ENCODE measurements around the gene TDRD12. TPM values are rescaled to one million over a fixed set of nuclear protein-coding genes. Genes with fewer than 3 reads are reported as not detected.

TDRD12 gene
- total and polyA plus RNA-seq, 2 donors (not counting 1 experiment from before 2014, with no cell fraction given) = 0.17 TPM; not detected in 1

GRCh38 chr19:32717496-32717895, 2.1 kb upstream of the TDRD12 start:
- no peak overlapping the region for H3K4me2 ChIP-seq (ENCODE audit: extremely low read depth, insufficient read depth, low read length)
- H3K27me3 ChIP-seq (ENCODE audit: control insufficient read depth, insufficient read depth, low read length) = no peaks in the 10 kb centered on the region
- peaks cover 3% of the 10 kb centered on the region for H3K36me3 ChIP-seq (ENCODE audit: control insufficient read depth, insufficient read depth, low read length)
- H3K79me2 ChIP-seq (ENCODE audit: control insufficient read depth, insufficient read depth, low read length) = no peaks in the 10 kb centered on the region
- H3K27ac ChIP-seq (ENCODE audit: insufficient read depth, low read length) = no peak overlapping the region
- H2AFZ ChIP-seq (ENCODE audit: low read length) = no peak overlapping the region
- no peaks in the 10 kb centered on the region for H3K9me3 ChIP-seq (ENCODE audit: control insufficient read depth, insufficient read depth, low read depth, low read length)
- H3K9ac ChIP-seq (ENCODE audit: insufficient read depth, low read length) = no peak overlapping the region
- no peak for TF ChIP-seq CTCF (conservative IDR thresholded peaks at IDR 0.05 in 1 of 2, IDR thresholded peaks at IDR 0.05 in 1 of 2; ENCODE audit: low read depth in 1 of 2, low read length in 2 of 2)
- TF ChIP-seq EZH2 (IDR thresholded peaks at IDR 0.05; ENCODE audit: low read length, missing control alignments) = no peak
- no peaks in the 10 kb centered on the region for H3K4me1 ChIP-seq (ENCODE audit: control insufficient read depth, extremely low read depth, insufficient read depth, low read length)
- H3K4me3 ChIP-seq (replicated peaks in 1 of 4; ENCODE audit: control extremely low read depth in 1 of 4, insufficient read depth in 1 of 4, low read depth in 3 of 4, low read length in 4 of 4) = no peak overlapping the region
- H4K20me1 ChIP-seq (ENCODE audit: control insufficient read depth, extremely low read depth, insufficient read depth, low read length) = no peaks in the 10 kb centered on the region
- DNase-seq (ENCODE audit: low read depth in 2 of 2) = no peak

GRCh38 chr19:32718286-32718685, 1.3 kb upstream of the TDRD12 start:
- H3K4me1 ChIP-seq (ENCODE audit: control insufficient read depth, extremely low read depth, insufficient read depth, low read length) = no peaks in the 10 kb centered on the region
- DNase-seq (ENCODE audit: low read depth in 2 of 2) = no peak
- H3K27ac ChIP-seq (ENCODE audit: insufficient read depth, low read length) = no peak overlapping the region
- no peak overlapping the region for H3K9ac ChIP-seq (ENCODE audit: insufficient read depth, low read length)
- H3K27me3 ChIP-seq (ENCODE audit: control insufficient read depth, insufficient read depth, low read length) = no peaks in the 10 kb centered on the region
- no peak overlapping the region for H2AFZ ChIP-seq (ENCODE audit: low read length)
- no peak for TF ChIP-seq CTCF (conservative IDR thresholded peaks at IDR 0.05 in 1 of 2, IDR thresholded peaks at IDR 0.05 in 1 of 2; ENCODE audit: low read depth in 1 of 2, low read length in 2 of 2)
- no peak for TF ChIP-seq EZH2 (IDR thresholded peaks at IDR 0.05; ENCODE audit: low read length, missing control alignments)
- H3K4me2 ChIP-seq (ENCODE audit: extremely low read depth, insufficient read depth, low read length) = no peak overlapping the region
- H3K4me3 ChIP-seq (replicated peaks in 1 of 4; ENCODE audit: control extremely low read depth in 1 of 4, insufficient read depth in 1 of 4, low read depth in 3 of 4, low read length in 4 of 4) = no peak overlapping the region
- no peaks in the 10 kb centered on the region for H3K79me2 ChIP-seq (ENCODE audit: control insufficient read depth, insufficient read depth, low read length)
- no peaks in the 10 kb centered on the region for H3K9me3 ChIP-seq (ENCODE audit: control insufficient read depth, insufficient read depth, low read depth, low read length)
- H4K20me1 ChIP-seq (ENCODE audit: control insufficient read depth, extremely low read depth, insufficient read depth, low read length) = no peaks in the 10 kb centered on the region
- H3K36me3 ChIP-seq (ENCODE audit: control insufficient read depth, insufficient read depth, low read length) = peaks cover 3% of the 10 kb centered on the region

- no peak for DNase-seq (ENCODE audit: low read depth in 2 of 2)
- H3K9ac ChIP-seq (ENCODE audit: insufficient read depth, low read length) = no peak overlapping the region
These were observed 809 bp downstream of the TDRD12 start for GRCh38 chr19:32720216-32720935.

More at GRCh38 chr19:32720216-32720935, 809 bp downstream of the TDRD12 start:
- Histone ChIP-seq H4K20me1 (ENCODE audit: control insufficient read depth, extremely low read depth, insufficient read depth, low read length) (no peaks in the 10 kb centered on the region), H3K4me1 (ENCODE audit: control insufficient read depth, extremely low read depth, insufficient read depth, low read length) (no peaks in the 10 kb centered on the region), H3K36me3 (ENCODE audit: control insufficient read depth, insufficient read depth, low read length) (peaks cover 3% of the 10 kb centered on the region), H3K4me3 (replicated peaks in 1 of 4; ENCODE audit: control extremely low read depth in 1 of 4, insufficient read depth in 1 of 4, low read depth in 3 of 4, low read length in 4 of 4) (no peak overlapping the region), H3K27me3 (ENCODE audit: control insufficient read depth, insufficient read depth, low read length) (no peaks in the 10 kb centered on the region), H3K9me3 (ENCODE audit: control insufficient read depth, insufficient read depth, low read depth, low read length) (no peaks in the 10 kb centered on the region), H3K4me2 (ENCODE audit: extremely low read depth, insufficient read depth, low read length) (no peak overlapping the region), H2AFZ (ENCODE audit: low read length) (no peak overlapping the region), H3K27ac (ENCODE audit: insufficient read depth, low read length) (no peak overlapping the region), H3K79me2 (ENCODE audit: control insufficient read depth, insufficient read depth, low read length) (no peaks in the 10 kb centered on the region)
- no peak for TF ChIP-seq EZH2 (IDR thresholded peaks at IDR 0.05; ENCODE audit: low read length, missing control alignments)
- TF ChIP-seq CTCF (conservative IDR thresholded peaks at IDR 0.05 in 1 of 2, IDR thresholded peaks at IDR 0.05 in 1 of 2; ENCODE audit: low read depth in 1 of 2, low read length in 2 of 2) = no peak

Data from fibroblast of lung (primary cell).